ENCODE measurements around the gene EGFLAM. TPM values are rescaled to one million over a fixed set of nuclear protein-coding genes. Genes with fewer than 3 reads are reported as not detected.

The EGFLAM gene
- total RNA-seq, 1 donor from 2014 or later: 0.12 TPM

- no peak for TF ChIP-seq CTCF (IDR thresholded peaks at IDR 0.05)
- no peaks in the 10 kb centered on the region for H3K9me3 Mint-ChIP-seq (ENCODE audit: low read depth)
- H3K27ac Mint-ChIP-seq (ENCODE audit: unreplicated experiment): no peak overlapping the region
- peaks cover 11% of the 10 kb centered on the region for H3K27me3 Mint-ChIP-seq (ENCODE audit: low read depth)
- DNase-seq (ENCODE audit: low spot score): no peak
- H3K4me1 Mint-ChIP-seq (ENCODE audit: low read depth): no peaks in the 10 kb centered on the region
- no peaks in the 10 kb centered on the region for H3K36me3 Mint-ChIP-seq (ENCODE audit: low read depth)
- H3K4me3 Mint-ChIP-seq (ENCODE audit: unreplicated experiment): no peak overlapping the region
These were observed 138.4 kb downstream of the EGFLAM start for GRCh38 chr5:38396766-38397165.

DNA sequence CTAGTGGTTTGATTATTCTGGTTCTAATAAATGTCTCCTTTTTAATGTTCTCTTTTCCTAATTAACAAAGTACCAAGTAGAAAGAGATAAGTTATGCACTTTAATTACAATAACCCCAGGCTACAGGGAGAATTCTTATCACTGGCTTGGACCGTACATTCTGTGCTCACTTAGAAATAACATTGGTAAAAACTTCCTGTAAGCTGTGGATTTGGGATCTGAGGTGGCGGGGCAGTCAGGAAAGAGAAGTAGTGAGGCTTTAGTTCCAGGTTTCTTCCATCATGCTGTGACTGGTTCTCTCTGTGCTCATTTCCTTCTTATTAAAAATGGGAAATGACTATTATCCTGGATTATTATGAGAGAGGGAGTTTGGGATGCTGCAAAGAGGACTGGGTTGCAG is 142.0 kb downstream of the EGFLAM start:
- H3K27me3 Mint-ChIP-seq (ENCODE audit: low read depth): peaks cover 11% of the 10 kb centered on the region
- H3K36me3 Mint-ChIP-seq (ENCODE audit: low read depth): no peaks in the 10 kb centered on the region
- H3K4me3 Mint-ChIP-seq (ENCODE audit: unreplicated experiment): no peak overlapping the region
- H3K4me1 Mint-ChIP-seq (ENCODE audit: low read depth): peaks cover 14% of the 10 kb centered on the region
- H3K27ac Mint-ChIP-seq (ENCODE audit: unreplicated experiment): no peak overlapping the region
- DNase-seq (ENCODE audit: low spot score): no peak
- no peak for TF ChIP-seq CTCF (IDR thresholded peaks at IDR 0.05)
- H3K9me3 Mint-ChIP-seq (ENCODE audit: low read depth): no peaks in the 10 kb centered on the region

- no peaks in the 10 kb centered on the region for H3K9me3 Mint-ChIP-seq (ENCODE audit: low read depth)
- DNase-seq (ENCODE audit: low spot score): no peak
- H3K4me3 Mint-ChIP-seq (ENCODE audit: unreplicated experiment): no peak overlapping the region
- peaks cover 14% of the 10 kb centered on the region for H3K4me1 Mint-ChIP-seq (ENCODE audit: low read depth)
- no peak overlapping the region for H3K27ac Mint-ChIP-seq (ENCODE audit: unreplicated experiment)
- no peaks in the 10 kb centered on the region for H3K36me3 Mint-ChIP-seq (ENCODE audit: low read depth)
- H3K27me3 Mint-ChIP-seq (ENCODE audit: low read depth): peaks cover 6% of the 10 kb centered on the region
- no peak for TF ChIP-seq CTCF (IDR thresholded peaks at IDR 0.05)
These were observed 142.8 kb downstream of the EGFLAM start for GRCh38 chr5:38401145-38401544.

DNA sequence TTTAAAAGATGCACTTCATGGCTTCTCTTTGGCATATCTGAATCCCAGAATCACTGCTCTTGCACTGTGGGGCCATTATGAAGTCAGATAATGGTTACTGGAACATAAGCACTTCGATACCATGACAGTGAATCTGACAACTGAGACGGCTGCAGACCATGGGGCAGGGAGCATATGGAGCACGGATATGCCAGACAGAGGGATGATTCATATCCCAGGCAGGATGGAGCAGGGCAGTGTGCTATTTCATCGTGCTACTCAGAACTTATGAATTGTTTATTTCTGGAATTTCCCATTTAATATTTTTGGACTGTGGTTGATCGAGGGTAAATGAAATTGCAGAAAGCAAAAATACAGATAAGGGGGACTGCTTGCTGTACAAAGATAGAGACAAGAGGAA is 145.0 kb downstream of the EGFLAM start:
- Mint-ChIP-seq H3K4me1 (ENCODE audit: low read depth) (peaks cover 14% of the 10 kb centered on the region), H3K4me3 (ENCODE audit: unreplicated experiment) (no peak overlapping the region), H3K36me3 (ENCODE audit: low read depth) (no peaks in the 10 kb centered on the region), H3K27me3 (ENCODE audit: low read depth) (peaks cover 5% of the 10 kb centered on the region), H3K9me3 (ENCODE audit: low read depth) (no peaks in the 10 kb centered on the region), H3K27ac (ENCODE audit: unreplicated experiment) (peak overlapping the region; percentile 1)
- no peak for DNase-seq (ENCODE audit: low spot score)
- no peak for TF ChIP-seq CTCF (IDR thresholded peaks at IDR 0.05)

DNA sequence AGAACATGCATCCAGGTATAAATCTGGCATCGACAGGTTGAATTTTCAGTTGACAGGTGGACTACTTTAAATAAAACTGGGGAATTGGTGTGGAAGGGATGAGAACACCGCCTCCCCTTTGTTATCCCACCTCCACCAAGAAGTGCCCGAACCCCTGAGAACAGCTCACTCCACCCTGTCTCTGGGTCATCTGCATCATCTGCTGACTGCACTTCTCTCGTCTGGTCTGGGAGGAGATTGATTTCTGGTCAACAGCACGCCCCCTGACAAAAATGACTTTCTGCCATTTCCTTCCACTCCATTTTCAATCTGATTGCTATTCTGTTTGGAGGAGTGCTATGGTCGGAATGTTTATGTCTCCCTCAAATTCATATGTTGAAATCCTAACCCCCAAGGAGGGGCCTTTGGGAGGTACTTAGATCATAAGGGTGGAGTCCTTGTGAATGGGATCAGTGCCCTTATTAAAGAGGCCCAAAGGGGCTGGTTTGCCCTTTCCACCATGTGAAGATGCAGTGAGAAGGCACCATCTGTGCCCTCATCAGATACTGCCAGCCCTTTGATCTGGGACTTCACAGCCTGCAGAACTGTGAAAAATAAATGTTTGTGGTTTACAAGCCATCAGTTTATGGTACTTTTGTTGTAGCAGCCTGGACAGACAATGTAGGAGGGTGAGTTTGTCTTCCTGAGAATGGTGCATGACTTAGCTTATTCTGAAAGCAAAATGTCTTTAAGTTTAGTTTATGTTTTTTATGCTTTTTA is 145.7 kb downstream of the EGFLAM start:
- no peak overlapping the region for H3K4me3 Mint-ChIP-seq (ENCODE audit: unreplicated experiment)
- peaks cover 5% of the 10 kb centered on the region for H3K27me3 Mint-ChIP-seq (ENCODE audit: low read depth)
- no peaks in the 10 kb centered on the region for H3K9me3 Mint-ChIP-seq (ENCODE audit: low read depth)
- no peak for DNase-seq (ENCODE audit: low spot score)
- peaks cover 14% of the 10 kb centered on the region for H3K4me1 Mint-ChIP-seq (ENCODE audit: low read depth)
- no peak for TF ChIP-seq CTCF (IDR thresholded peaks at IDR 0.05)
- H3K36me3 Mint-ChIP-seq (ENCODE audit: low read depth): no peaks in the 10 kb centered on the region
- no peak overlapping the region for H3K27ac Mint-ChIP-seq (ENCODE audit: unreplicated experiment)
